Placental pericyte (primary cell): ENCODE data around the gene AAMDC. TPM values are rescaled to one million over a fixed set of nuclear protein-coding genes. Genes with fewer than 3 reads are reported as not detected.

Experiments used
- small RNA-seq: library from RNA; depleted of rRNA; stranded (forward); fragments of <200 nt; gene quantifications from one replicate; pipeline ENCODE3, GENCODE V24; 2012; ENCODE audit warnings: low replicate concordance
- total RNA-seq: library from RNA; depleted of rRNA; stranded (reverse); fragments of >200 nt; gene quantifications from 2 replicates; pipeline ENCODE4 v1.2.3, GENCODE V29; 2012

The AAMDC gene
- total RNA-seq: 10.9 and 14.0 TPM in 2 replicates

GRCh38 chr11:77820565-77821348, at the start of gene AAMDC, which contains the start of gene RSF1:
Gene AAMDC, plus strand, starts transcription at chr11:77821144. Its CDS starts 21,353 bp downstream, at chr11:77842497.
Gene RSF1, minus strand, starts transcription at chr11:77820722. Its CDS starts 8 bp downstream, at chr11:77820714.

Small RNA genes lying within 50 kb of the gene (small RNA-seq; reads per million reads assigned to genes)
- not detected for gene AP002812.4

Other genes starting within 250 kb of the AAMDC start
- 0.88 and 1.0 TPM in 2 replicates for gene AQP11, start 231.2 kb upstream of the AAMDC start, total RNA-seq
- 83.9 and 152 TPM in 2 replicates for gene CLNS1A, start 183.3 kb upstream of the AAMDC start, total RNA-seq
- gene RSF1, start 422 bp upstream of the AAMDC start, total RNA-seq: 27.9 and 43.5 TPM in 2 replicates
- 42.5 and 50.7 TPM in 2 replicates for gene INTS4, start 173.5 kb downstream of the AAMDC start, total RNA-seq
- 0.44 and 1.7 TPM in 2 replicates for gene KCTD14, start 202.1 kb downstream of the AAMDC start, total RNA-seq
- gene THRSP, start 242.7 kb downstream of the AAMDC start, total RNA-seq: not detected in 2 replicates